Measurements from ENCODE around the gene PNMA8A.

Gene PNMA8A

DNA sequence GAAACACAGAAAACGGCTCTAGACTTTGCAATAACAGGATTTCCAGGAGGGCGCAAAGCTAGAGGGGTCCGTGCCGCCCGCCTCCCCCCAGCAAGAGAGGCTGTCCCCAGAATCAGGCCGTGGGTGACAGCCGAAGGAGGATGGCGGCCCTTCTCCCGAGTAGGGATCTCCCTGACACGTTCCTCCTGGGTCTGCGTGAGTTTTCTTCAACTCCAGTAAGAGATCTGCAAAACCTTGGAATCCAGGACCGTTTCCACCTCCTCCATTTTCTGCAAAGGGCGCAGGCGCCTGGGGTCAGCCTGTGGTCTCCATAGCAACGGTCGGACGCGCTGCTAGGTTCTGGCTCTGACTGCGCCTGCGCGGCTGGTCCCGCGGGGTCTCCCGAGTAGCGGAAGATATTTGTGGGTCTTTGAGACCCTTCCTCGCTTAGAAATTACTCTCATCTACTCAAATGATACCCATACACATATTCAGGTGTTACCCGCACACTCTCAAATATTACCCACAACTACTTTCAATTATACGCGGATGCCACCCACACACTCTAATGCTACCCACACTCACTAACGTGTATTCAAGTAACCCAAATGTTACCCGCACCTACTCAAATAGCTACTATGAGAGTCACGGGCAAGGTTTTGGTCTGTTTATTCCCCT, 44.7 kb downstream of the PNMA8A start:
- peak; percentile 71 to 85 for ATAC-seq

DNA sequence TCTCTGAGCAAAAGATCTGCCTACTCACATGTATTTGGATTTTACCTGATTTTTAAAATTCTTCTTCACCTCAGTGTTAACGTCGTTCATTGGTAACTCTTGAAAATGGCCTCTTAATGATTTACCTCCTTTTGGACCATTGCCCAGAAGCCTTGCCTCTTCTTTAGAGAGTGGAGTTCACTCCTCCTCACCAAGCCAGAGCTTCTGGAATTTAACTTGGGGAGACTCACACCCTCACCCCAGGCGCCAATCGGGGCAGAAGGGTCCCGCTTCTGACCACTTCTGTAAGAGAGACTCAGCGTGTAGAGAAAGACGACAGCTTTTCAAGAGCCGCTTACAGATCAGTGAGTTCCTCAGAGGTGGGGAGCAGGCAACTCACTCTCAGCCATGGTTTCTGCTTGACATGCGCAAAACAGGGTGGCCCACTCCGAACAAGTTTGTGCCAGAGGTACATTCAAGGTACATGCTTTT, 45.3 kb downstream of the PNMA8A start:
- no peak for ATAC-seq

DNA sequence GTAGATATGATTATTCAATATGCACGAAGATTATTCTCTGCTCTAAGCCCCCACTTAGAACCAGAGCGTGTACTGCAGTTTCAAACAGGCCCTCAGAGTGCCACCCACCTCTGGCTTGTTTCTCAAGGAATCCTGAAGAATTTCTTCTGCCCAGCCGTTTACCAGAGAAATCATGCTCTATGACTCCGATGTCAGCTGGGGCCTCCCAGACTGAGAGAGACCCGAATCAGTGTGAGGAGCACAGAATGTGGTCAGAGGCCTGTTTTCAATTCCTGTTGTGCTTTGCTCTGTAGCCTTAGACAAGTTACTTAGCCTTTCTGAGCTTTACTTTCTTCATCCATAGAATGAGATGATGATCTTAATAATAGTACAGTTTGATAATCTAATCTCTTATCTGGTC, 48.2 kb downstream of the PNMA8A start:
- ATAC-seq: no peak

DNA sequence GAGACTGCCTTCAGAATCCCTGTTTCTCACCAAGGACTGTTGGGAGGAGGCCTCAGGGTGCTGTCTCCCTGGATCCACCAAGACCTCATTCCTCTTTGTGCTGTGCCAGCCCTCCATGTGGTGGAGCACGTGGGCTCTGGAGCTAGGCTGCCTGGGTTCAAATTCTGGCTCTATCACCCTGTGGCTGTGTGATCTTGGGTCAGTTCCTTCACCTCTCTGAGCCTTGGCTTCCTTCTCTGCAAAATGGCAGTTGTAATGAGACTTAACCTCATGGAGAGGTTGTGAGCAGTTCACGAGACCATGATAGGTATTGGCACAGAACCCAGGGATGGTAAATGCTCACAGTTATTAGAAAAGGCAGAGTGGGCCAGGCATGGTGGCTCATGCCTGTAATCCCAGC, 49.0 kb downstream of the PNMA8A start:
- ATAC-seq: no peak

DNA sequence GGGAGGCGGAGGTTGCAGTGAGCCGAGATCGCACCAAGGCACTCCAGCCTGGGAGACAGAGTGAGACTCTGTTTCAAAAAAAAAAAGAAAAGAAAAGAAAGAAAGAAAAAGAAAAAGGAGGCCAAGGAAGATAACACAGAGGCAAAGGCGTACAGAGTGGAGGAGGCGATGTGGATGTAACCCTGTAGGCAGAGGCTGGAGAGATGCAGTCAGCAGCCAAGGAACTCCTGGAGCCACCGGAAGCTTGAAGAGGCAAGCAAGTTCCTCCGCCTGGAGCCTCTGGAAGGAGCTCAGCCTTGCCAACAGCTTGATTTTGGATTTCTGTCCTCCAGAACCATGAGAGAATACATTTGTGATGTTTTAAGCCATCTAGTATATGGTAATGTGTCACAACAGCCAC, 51.3 kb downstream of the PNMA8A start:
- ATAC-seq: no peak

Data from activated CD4-positive, CD25-positive, alpha-beta regulatory T cell treated with anti-CD3 and anti-CD28 coated beads, Interleukin-2, amount 50 U/mL, for 24 hours (primary cell).